Ammon's horn (tissue), 1 donor: ENCODE results near the gene CDH23.

ENCODE experiments used
- DNase-seq: peaks from one replicate; pipeline ENCODE4 v3.0.0-alpha.2; 2016; ENCODE audit warnings: low spot score

Gene CDH23

DNA sequence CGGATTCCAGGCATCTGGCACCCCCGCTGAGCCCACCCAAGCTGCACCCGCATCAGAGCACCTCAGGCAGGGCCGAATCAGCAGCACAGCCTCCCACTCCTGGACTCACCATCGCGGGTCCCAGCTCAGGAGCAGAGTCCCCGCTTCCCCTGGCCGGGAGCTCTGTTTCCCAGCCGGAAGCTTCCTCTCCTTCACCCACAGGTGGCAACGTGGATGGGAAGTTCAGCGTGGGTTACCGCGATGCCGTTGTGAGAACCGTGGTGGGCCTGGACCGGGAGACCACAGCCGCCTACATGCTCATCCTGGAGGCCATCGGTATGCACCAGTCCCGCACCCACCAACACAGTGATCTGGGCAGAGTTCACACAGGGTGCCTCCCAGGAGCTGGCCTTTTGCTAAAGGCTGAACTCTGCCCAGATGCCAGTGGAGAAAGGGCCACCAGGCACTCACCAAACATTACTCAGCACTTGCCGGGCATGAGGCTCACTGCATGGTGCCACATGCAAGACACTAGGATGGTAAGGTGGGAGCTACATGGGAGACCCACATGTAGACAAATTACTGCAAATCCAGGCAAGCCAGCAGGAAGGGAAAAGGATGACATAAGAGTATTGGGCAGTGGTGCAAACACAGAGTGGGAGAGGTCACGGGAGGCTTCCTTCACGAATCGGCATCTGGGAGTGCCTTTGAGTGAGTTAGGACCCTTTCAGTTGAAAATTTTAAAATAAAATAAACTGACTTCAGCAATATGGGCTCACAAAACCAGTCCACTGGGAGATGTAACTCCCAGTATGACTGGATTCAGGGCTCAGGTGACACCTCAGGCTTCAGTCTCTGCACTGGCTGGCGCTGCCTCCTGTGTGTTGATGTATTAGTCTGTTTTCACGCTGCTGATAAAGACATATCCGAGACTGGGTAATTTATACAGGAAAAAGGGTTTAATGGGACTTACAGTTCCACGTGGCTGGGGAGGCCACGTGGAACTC, 312.5 kb downstream of the CDH23 start:
- DNase-seq, result no peak

DNA sequence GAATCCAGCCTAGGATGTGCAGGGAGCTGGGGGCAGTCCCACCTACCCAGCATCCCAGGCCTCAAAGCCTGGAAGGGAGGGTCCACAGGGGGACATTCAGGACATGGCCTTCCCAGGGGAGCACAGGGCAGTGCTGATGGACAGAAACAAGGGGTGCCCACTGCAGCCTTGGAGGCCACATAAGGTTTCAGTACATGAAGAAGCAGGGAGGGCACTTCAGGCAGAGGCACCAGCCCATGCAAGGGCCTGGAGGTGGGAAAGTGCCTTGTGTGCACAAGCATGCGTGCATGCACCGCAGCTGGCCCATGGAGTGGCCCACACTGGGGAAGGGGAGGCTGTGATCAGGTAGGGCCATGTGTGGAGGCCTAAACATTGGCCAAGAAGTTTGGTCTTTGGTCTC, 313.8 kb downstream of the CDH23 start:
- DNase-seq, result no peak

DNA sequence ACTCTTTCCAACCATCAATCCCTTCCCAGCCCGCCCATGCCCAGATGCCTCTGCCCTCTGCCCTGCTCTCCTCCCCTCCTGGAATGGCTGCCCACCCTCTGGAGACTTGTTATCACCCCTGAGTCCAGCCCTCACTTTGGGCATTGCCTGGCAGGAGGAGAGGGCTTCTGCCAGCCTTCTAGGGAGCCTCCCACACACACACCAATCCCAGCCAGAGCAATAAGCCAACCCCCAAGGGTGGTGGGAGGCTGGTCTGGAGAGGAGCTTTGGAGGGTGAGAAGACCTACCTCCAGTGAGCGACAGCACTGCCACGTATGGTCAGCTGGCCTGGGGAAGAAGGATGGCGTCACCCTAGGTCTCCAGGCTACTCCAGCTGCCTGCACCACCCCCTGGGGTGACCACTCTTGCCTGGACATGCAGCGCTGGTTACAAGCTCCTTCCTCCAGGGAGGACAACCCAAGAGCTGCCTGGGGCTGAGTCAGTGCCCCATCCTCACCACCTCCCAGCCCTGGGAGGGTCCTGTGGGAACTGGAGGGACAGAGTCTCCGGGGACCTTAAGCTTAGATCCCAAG, 314.4 kb downstream of the CDH23 start:
- DNase-seq, result no peak

DNA sequence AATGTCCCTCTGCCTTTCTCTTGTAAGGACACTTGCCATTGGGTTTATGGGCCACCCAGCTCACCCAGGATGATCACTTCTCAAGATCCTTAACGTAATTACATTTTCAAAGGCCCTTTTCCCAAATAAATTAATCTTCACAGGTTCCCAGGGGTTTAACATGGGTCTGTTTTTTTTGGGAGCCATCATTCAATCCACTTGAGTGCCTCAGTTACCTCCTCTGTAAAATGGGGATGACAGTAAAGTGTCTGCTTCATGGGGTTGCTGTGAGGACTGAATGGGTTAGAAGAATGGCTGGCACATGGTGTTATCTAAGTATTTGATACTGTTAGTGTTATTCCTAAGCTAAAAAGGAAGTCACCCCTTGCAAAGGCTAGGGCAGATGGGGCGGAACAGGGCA, 315.4 kb downstream of the CDH23 start:
- no peak for DNase-seq

DNA sequence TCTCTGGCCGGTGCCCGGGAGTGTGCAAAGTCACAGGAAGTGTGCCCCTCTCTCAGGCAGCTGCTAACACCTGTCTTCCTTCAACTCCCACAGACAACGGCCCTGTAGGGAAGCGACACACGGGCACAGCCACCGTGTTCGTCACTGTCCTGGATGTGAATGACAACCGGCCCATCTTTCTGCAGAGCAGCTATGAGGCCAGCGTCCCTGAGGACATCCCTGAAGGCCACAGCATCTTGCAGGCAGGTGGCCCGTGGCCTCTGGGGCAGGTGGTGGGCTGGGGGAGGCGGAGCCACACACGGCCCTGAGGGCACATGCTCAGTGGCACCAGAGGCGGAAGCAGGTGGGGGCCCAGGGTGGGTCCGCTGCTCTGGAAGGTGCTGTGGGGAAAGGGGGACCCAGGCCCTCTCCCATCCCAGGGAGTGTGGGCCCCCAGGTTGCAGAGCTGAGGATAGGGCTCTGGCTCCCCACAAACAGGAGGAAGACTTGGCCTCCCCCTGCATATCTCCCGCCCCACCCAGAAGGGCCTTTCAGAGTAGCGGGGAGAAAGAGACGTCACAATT, 315.9 kb downstream of the CDH23 start:
- peak; percentile 27 for DNase-seq

DNA sequence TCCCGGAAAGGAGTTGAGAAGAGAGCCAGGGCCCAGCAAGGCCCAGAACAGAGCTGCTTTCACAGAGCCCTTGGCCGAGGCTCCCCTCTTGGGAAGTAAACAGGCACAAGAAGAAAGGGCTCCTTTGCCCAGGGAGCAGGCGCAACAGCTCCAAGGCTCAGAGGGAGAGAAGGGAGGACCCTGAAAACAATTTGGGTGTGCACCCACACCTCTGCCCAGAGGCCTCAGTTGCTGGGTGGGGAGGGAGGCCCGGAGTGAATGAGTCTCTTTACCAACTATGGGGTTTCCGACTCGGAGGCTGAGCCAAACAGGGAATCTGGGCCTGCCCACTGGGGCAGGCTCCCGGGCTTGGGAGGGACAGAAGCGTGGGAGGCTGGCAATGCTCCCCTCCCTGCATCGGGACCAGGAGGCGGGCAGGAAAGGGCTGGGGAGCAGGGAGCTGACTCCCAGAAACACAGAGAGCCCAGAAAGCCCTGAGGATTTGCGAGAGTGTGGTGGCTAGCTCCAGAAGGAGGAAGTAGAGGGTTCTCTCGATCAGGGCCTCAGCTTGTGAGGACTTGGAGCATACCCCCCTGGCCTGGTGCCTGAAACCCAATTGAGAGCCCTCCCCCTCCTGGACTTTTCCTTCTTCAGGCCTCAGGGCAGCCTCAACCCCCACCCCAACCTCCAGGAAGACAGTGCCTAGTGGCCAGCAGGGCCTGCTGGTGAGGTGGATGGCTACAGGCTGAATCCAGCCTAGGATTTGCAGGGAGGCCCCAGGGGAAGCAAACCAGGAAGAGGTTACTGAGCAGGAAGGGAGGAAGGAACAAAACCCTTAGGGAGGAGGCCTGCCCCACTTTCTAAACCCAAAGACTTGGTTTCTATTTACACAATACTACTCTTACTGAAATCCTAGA, 316.7 kb downstream of the CDH23 start:
- DNase-seq, result peak; percentile 91

DNA sequence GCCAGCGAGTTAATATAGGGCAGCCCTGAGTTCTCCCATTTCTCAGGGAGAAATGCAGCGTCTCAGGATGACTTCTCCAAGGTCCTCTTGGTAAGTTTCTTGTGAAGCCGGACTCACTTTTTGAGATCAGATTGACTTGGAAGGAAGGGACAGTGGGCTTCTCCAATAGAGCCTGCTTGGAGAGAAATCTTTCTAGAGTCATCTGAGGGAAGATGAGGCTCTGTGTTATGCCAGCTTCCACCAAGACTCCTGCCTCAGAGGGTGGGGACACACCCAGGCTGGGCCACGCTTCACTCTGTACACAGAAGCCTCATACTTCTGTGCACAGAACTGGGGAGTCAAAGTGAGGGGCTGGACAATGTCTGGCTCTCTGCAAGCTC, 317.3 kb downstream of the CDH23 start:
- no peak for DNase-seq

DNA sequence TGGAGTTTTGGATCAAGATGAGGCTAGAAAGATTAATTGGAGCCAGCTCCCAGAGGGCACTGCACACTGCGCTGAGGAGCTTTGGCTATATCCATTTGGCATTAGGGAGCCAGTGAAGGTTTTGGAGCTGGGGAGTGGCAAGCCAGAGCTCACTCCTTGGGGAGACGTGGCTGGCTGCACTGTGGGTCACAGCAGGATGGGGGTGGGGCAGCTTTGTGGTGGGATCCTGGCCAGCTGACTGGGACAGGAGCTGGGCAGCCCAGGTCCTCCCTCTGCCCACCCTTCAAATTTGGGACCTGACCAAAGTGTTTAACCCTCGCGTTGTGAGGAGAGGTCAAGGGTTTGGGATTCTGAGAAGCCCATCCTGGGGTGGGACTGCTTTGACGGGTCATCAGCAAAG, 317.9 kb downstream of the CDH23 start:
- no peak for DNase-seq

DNA sequence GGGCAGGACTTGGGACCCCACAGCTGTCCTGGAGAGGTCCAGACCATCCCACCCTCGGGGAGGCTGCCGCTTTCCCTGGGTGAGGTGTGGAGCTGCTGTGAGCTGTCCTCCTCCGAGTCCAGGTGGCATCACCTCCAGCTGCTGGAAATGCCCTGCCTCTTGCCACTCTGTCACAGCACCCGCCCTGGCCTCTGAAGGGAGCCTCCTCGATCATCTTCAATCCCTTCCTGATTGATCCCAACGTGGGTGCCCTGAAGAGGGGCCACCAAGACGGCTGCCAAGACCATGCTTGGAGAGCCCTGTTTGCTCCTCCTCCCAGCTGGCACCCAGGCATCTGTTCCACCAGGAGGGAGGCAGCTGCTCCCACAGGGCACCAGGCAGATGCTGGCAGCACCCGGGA, 318.3 kb downstream of the CDH23 start:
- DNase-seq, result no peak

DNA sequence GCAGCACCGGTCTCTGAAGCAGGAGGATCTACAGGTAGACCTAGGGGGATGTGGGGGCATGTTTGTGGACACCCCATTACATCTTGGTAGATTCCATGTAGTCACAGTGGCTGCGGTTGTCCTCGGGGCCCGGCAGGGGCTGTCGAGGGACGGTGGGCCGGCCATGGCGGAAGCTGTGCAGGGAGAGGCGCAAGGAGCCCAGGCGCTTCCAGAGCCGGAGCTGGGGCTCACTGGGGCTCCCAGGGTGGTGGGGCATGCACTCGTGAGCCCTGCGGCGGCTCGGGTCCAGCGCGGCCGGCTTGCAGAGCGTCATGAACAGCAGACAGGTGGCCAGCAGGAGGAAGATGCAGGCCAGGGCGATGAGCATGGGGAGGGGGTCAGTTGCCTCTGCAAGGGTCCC, 319.1 kb downstream of the CDH23 start:
- DNase-seq, result no peak

DNA sequence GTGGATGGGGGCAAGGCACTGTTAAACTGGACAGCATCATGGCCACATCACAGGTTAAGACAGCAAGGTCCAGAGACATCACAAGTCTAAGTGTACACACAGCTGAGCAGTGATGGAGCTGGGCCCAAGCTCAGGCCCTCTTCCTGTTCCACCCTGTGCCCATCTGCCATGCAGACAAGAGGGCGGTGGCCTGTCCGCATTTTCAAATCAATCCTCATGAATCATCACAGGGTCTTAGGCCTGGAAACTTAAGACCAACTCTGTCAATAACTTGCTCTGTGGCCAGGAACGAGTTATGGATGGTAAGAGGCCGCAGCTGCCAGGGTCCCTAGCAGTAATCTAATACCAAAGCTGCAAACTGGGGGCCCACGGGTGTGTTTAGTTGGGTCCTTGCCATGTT, 319.7 kb downstream of the CDH23 start:
- no peak for DNase-seq

DNA sequence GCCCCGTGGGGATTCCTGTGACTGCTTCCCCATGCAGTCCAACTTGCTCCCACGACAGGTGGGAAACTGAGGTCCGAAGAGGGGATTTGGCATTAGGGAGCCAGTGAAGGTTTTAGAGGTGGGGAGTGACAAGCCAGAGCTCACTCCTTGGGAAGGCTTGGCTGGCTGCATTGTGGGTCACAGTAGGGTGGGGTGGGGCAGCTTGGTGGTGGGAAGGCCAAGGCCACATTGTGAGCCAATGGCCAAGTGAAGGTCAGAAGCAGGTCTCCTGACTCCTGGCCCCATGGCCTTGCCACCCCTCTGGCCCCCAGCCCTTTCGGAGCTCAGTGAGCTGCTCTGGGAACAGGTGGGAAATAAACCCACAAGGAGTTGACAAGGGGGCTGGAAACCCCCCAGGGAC, 320.3 kb downstream of the CDH23 start:
- no peak for DNase-seq

DNA sequence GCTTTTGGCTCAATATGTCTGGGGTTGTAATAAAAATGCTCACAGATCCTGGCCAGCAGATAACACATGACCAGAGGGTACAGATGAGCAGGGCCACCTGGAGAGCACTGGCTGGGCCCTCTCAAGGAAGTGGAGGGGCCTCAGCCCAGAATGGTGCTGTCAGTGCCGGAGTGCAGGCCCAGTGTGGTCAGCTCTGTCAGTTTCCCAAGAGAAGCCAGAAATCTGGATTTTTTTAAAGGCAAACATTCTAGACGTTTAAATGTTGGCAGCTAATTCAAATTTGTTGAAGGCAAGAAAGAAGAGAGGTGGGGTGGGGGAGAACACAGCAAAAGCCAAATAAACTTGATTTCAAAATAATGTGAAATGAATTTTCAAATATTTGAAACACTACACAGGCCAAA, 320.8 kb downstream of the CDH23 start:
- DNase-seq, result no peak

DNA sequence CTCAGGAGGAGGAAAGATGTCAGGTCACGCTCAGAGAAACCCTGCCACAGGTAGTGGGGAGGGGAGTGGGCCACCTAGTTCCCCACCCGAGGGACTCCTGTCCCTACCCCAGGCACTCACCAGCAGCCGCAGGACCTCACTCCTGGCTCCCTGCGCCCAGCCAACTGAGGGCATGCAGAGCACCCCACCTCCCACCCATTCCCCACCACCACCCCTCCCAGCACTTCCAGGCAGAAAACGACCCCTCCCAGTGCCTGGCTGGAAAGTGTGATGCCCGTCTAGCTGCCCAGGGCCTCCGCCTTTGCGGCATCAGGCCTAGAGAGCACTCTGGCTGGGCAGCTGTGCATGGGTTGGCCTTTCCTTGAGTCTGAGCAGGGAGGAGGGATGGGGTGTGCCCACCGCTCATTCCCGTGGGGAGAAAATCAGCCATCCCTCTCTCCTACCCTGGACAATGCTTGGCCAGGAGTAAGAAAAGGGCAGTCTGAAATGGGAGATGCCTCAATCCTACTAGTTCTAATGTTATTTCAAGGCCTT, 321.5 kb downstream of the CDH23 start:
- DNase-seq, result no peak

DNA sequence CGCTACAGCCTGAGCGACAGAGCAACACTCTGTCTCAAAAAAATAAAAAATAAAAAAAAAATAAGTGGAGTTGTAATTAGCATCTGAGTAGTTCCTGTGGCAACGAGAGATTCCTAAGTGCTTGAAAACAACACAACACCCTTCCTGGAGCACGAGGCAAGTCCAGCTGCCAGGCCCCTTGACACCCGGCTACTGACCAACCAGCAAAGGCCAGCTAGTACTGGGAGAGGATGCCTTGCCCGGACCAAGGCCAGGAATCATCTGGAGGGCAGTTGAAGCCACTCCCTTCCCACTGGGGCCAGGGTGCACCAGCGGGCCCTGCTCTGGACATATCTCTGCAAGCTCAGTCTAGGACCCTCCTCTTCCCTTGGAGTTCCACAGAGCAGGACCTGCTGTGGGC, 322.3 kb downstream of the CDH23 start:
- DNase-seq, result peak; percentile 54

DNA sequence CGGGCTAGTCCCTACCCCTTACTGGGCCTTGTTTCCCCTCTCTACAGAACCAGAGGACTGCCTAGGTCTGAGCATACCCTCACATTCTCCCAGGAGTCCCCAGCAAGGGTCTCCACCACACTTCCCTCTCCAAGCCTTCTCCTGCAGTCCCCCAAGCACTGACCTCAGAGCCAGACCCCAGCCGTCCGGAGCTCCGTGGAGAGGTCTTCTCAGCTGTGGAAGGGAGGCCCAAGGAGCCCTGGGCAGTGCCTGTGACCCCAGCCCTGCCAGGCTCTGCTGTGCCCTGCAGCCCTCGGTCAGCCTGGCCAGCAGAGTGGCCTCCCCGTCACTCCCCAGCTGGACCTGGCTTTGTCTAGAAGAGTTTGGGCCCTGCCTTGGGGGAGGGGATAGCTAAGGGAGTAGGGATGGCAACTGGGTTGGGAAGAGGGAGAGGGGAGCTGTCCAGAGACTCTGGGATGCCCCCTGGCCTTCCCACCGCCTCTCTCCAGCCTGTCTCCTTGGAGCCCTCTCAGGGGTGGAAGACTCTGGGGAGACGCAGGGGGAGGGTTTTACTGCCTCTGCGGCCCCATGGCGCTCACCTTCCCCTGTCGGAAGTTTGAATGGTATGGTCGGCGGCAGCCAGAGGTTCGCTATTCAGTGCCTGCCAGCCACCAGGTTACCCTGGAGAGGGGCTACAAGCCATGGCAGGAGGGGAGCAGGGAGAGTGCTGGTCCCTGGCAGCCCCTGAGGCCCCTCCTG, 322.9 kb downstream of the CDH23 start, which contains the start of gene C10orf105:
C10orf105 (minus strand) TSS at position 315 of the 738 bp plus-strand sequence. CDS start 3,441 bp downstream, outside the sequence.
- DNase-seq, result peak; percentile 38

DNA sequence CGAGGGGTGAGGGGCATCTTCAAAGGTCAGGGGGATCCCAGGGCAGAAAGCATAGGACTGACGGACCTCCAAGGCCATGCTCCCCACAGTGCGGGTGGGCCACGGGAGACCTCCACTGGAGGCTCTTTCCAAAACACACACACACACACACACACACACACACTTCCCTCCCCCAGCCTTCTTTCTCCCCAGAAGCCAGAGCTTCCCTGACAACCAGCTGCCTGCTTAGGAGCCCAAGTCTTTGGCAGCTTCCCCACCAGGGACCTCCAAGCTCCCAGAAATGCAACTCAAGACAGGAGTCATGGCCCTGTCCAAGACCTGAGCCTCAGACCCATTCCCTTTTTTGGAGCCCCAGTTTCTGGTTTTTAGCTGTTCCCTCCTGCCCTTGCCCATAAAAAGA, 323.6 kb downstream of the CDH23 start:
- no peak for DNase-seq

DNA sequence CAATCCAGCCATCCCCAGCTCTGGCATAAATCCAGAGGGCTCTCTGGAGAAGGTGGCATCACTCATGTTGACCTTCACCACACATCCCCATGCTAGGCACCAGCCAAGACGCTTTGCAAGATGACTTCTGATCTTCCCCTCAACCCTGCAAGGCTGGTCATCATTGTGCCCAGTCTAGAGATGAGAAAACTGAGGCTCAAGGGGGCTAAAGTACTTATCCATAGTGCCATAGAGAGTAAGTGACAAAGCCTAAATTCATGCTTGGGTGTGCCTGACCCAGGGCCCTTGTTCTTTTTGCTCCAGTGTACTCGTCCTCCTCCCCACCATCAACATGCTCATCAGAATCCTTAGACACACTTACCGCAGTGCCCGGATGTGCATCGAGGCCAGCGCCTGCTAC, 324.6 kb downstream of the CDH23 start:
- DNase-seq, result no peak

DNA sequence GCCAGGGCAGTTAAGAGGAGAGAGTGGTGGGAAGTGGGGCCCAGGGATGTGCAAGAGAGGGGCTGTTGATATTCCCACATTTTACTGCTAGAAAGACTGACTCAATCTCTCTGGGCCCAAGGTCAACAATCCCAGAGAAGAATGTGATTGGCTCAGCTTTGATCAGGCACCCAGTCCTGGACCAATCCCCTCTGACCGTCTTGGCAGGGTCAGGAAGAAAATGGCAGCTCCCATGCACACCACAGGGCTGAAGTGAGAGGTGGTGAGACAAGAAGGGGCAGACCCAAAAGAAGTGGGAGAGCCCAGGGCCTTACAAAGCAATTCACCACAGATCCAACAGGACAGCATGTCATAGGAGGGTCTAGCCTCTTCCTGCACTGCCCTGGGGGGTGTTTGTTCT, 326.1 kb downstream of the CDH23 start:
- no peak for DNase-seq

DNA sequence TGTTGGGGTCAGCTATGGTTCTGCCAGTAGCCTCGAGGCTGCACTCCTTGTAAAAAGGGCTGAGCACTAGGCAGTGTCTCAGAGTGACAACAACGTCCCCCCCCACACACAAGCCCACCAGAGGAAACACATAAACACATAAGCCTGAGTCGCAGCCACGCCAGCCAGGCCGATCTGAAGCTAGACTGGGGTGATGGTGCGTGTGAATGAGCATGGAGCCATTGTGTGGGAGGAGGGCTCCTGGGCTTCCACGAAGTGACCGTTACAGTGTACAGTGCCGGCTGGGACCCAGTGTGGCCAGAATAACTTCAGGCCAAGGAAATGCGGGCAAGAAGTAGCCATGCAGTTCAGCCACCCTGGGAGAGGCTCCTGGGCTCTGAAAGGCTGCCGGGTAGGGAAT, 326.6 kb downstream of the CDH23 start:
- no peak for DNase-seq

DNA sequence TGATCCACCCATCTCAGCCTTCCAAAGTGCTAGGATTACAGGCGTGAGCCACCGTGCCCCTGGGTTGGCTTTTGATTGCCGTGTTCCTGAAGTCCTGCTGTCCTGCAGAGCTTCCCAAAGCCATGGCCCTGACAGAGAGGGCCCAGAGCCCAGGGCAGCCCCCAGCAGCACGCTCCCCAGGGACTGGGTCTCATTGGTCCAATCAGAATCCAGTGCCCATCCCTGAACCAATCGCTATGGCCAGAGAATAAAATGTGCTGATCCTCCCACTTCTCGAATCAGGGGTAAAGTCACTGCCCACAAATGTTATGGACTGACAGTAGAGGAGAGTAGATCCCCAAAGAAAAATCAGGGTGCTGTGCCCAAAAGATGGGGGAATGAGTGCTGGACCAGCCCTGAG, 327.8 kb downstream of the CDH23 start:
- DNase-seq, result no peak
